ENCODE results near the gene HORMAD2. TPM values are rescaled to one million over a fixed set of nuclear protein-coding genes. Genes with fewer than 3 reads are reported as not detected.

The HORMAD2 gene
- total RNA-seq, 1 donor from 2014 or later: not detected

GRCh38 chr22:30201945-30202344 lies 121.7 kb downstream of the HORMAD2 start:
- DNase-seq (no peak), ATAC-seq (no peak)
- Histone ChIP-seq H3K4me1 (peaks cover 33% of the 10 kb centered on the region), H3K4me3 (no peak overlapping the region), H3K9me3 (no peaks in the 10 kb centered on the region), H3K27ac (peak overlapping the region; percentile 73), H3K27me3 (no peaks in the 10 kb centered on the region), H3K36me3 (no peaks in the 10 kb centered on the region)
- TF ChIP-seq CTCF (IDR thresholded peaks at IDR 0.05): no peak
- intact Hi-C loops (cut with DNase I): no loop called here

- no peaks in the 10 kb centered on the region for H3K27me3 ChIP-seq
- no peaks in the 10 kb centered on the region for H3K36me3 ChIP-seq
- H3K4me3 ChIP-seq: no peak overlapping the region
- peaks cover 36% of the 10 kb centered on the region for H3K4me1 ChIP-seq
- no peak for TF ChIP-seq CTCF (IDR thresholded peaks at IDR 0.05)
- DNase-seq: peak; percentile 64
- H3K27ac ChIP-seq: peak overlapping the region; percentile 73
- H3K9me3 ChIP-seq: no peaks in the 10 kb centered on the region
- ATAC-seq: peak; percentile 77
- intact Hi-C loops (cut with DNase I): no loop called here
These were observed 122.3 kb downstream of the HORMAD2 start for GRCh38 chr22:30202531-30203006.

- Histone ChIP-seq H3K9me3 (no peaks in the 10 kb centered on the region), H3K27ac (peak overlapping the region; percentile 72), H3K27me3 (no peaks in the 10 kb centered on the region), H3K36me3 (no peaks in the 10 kb centered on the region), H3K4me3 (no peak overlapping the region), H3K4me1 (peaks cover 43% of the 10 kb centered on the region)
- ATAC-seq: no peak
- intact Hi-C loops (cut with DNase I): no loop called here
- DNase-seq: no peak
- no peak for TF ChIP-seq CTCF (IDR thresholded peaks at IDR 0.05)
These were observed 123.9 kb downstream of the HORMAD2 start for GRCh38 chr22:30204015-30204741.

- DNase-seq (no peak), ATAC-seq (no peak)
- no peak for TF ChIP-seq CTCF (IDR thresholded peaks at IDR 0.05)
- Histone ChIP-seq H3K36me3 (no peaks in the 10 kb centered on the region), H3K27ac (peak overlapping the region; percentile 72), H3K4me1 (peaks cover 47% of the 10 kb centered on the region), H3K27me3 (no peaks in the 10 kb centered on the region), H3K9me3 (no peaks in the 10 kb centered on the region), H3K4me3 (no peak overlapping the region)
- intact Hi-C loops (cut with DNase I): no loop called here
These were observed 124.5 kb downstream of the HORMAD2 start for GRCh38 chr22:30204742-30205111.

GRCh38 chr22:30205281-30206115 lies 125.2 kb downstream of the HORMAD2 start:
- intact Hi-C loops (cut with DNase I): no loop called here
- DNase-seq: no peak
- Histone ChIP-seq H3K4me3 (no peak overlapping the region), H3K36me3 (no peaks in the 10 kb centered on the region), H3K9me3 (no peaks in the 10 kb centered on the region), H3K27ac (peak overlapping the region; percentile 72), H3K27me3 (no peaks in the 10 kb centered on the region), H3K4me1 (peaks cover 47% of the 10 kb centered on the region)
- no peak for TF ChIP-seq CTCF (IDR thresholded peaks at IDR 0.05)
- ATAC-seq: peak; percentile 22

Data from upper lobe of right lung (tissue), 1 donor.